TTC549 (cell line): ENCODE measurements around the gene ALDH3B2.
"Not testable (repeated sequence)": the region's sequence is repeated elsewhere in the genome, so short reads cannot be mapped to it uniquely, and the experiment has no call there.

Experiments
- FAIRE-seq: peaks from 2 replicates; lab custom pipeline; 2012; peaks lifted over from hg19 to GRCh38; lab: Jason Lieb, UNC

ALDH3B2 gene

GRCh38 chr11:67682126-67683034, 8.0 kb upstream of the ALDH3B2 start:
- FAIRE-seq, result not testable (repeated sequence)

- no peak for FAIRE-seq
These were observed 6.5 kb upstream of the ALDH3B2 start for GRCh38 chr11:67680696-67681470.

- no peak for FAIRE-seq
These were observed 780 bp upstream of the ALDH3B2 start for GRCh38 chr11:67675058-67675747.

- FAIRE-seq, result no peak
These were observed 521 bp downstream of the ALDH3B2 start for GRCh38 chr11:67673902-67674301.

- no peak for FAIRE-seq
These were observed 1.1 kb downstream of the ALDH3B2 start for GRCh38 chr11:67673358-67673757.

- no peak for FAIRE-seq
These were observed 3.3 kb downstream of the ALDH3B2 start for GRCh38 chr11:67671211-67671520.

- no peak for FAIRE-seq
These were observed 3.9 kb downstream of the ALDH3B2 start for GRCh38 chr11:67670316-67671210.

GRCh38 chr11:67668192-67668551, 6.3 kb downstream of the ALDH3B2 start:
- no peak for FAIRE-seq

GRCh38 chr11:67667490-67668191, 6.8 kb downstream of the ALDH3B2 start:
- FAIRE-seq, result no peak

- FAIRE-seq, result no peak
These were observed 7.5 kb downstream of the ALDH3B2 start for GRCh38 chr11:67666676-67667489.

GRCh38 chr11:67666303-67666645, 8.1 kb downstream of the ALDH3B2 start:
- no peak for FAIRE-seq

- FAIRE-seq, result no peak
These were observed 8.7 kb downstream of the ALDH3B2 start for GRCh38 chr11:67665541-67666302.

GRCh38 chr11:67664696-67665540, 9.5 kb downstream of the ALDH3B2 start:
- FAIRE-seq, result no peak

- no peak for FAIRE-seq
These were observed 10.2 kb downstream of the ALDH3B2 start for GRCh38 chr11:67664213-67664585.

GRCh38 chr11:67663532-67664212, 10.8 kb downstream of the ALDH3B2 start:
- FAIRE-seq, result no peak

GRCh38 chr11:67662835-67663531, 11.4 kb downstream of the ALDH3B2 start:
- no peak for FAIRE-seq

GRCh38 chr11:67662142-67662834, 12.1 kb downstream of the ALDH3B2 start:
- no peak for FAIRE-seq
